IMR-90 (cell line): ENCODE data around the gene PARD3. TPM values are rescaled to one million over a fixed set of nuclear protein-coding genes. Genes with fewer than 3 reads are reported as not detected.

Source experiments
- ATAC-seq: fragments of 200-7000 bp; cut with Tn5 transposase; 2 replicates; pipeline ENCODE4 v1.9.1; 2020; ENCODE audit warnings: low read depth, mild to moderate bottlenecking, moderate library complexity
- BruUV-seq: library from RNA; stranded (reverse); fragments of 400-500 nt; replicated peaks from 2 replicates; lab custom pipeline; 2021; lab: Mats Ljungman, UMichigan
- CTCF ChIA-PET: fragments of 300-600 bp; formaldehyde crosslinking; extraction: SDS; loops from one replicate; lab custom pipeline; 2021; ENCODE audit warnings: antibody characterized with exemption; lab: Yijun Ruan, JAX
- POLR2A ChIA-PET: fragments of 300-600 bp; sonication (Branson Sonifier 250); formaldehyde crosslinking; loops from one replicate; lab custom pipeline; 2022; ENCODE audit warnings: antibody characterized with exemption; ENCODE audit not compliant: unreplicated experiment; lab: Charles Lee
- DNase-seq: peaks from one replicate; pipeline ENCODE4 v3.0.0; 2013
- H2AFZ ChIP-seq: replicated peaks from 2 replicates; pipeline ENCODE3; 2013; ENCODE audit warnings: low read length, mild to moderate bottlenecking; ENCODE audit not compliant: poor library complexity
- H2AK5ac ChIP-seq: 2 replicates; pipeline ENCODE4 v1.6.1; 2013; ENCODE audit warnings: low read depth, low read length, inconsistent platforms
- H2AK9ac ChIP-seq: replicated peaks from 2 replicates; pipeline ENCODE3; 2013; ENCODE audit warnings: mild to moderate bottlenecking, low read depth, low read length, moderate library complexity; ENCODE audit not compliant: poor library complexity
- H2BK120ac ChIP-seq: 2 replicates; pipeline ENCODE4 v1.6.1; 2013; ENCODE audit warnings: low read depth, low read length, inconsistent platforms
- H2BK15ac ChIP-seq: 3 replicates; pipeline ENCODE4 v1.6.1; 2013; ENCODE audit warnings: low read depth, low read length, inconsistent platforms
- H2BK20ac ChIP-seq: 2 replicates; pipeline ENCODE4 v1.6.1; 2013; ENCODE audit warnings: low read depth, mild to moderate bottlenecking, inconsistent platforms, low read length, moderate library complexity
- H2BK5ac ChIP-seq: 2 replicates; pipeline ENCODE4 v1.6.1; 2013; ENCODE audit warnings: mild to moderate bottlenecking, low read depth, low read length, inconsistent platforms; ENCODE audit not compliant: poor library complexity, severe bottlenecking
- H3K14ac ChIP-seq: replicated peaks from 2 replicates; pipeline ENCODE4 v1.6.1; 2013; ENCODE audit warnings: low read depth, low read length, inconsistent platforms
- H3K18ac ChIP-seq: 2 replicates; pipeline ENCODE4 v1.6.1; 2013; ENCODE audit warnings: low read depth, low read length, control low read depth
- H3K23ac ChIP-seq: 2 replicates; pipeline ENCODE4 v1.6.1; 2013; ENCODE audit warnings: low read depth, low read length, inconsistent platforms
- H3K27ac ChIP-seq: 2 replicates; pipeline ENCODE4 v1.5.1; 2013; ENCODE audit warnings: mild to moderate bottlenecking, control low read depth, low read length; ENCODE audit not compliant: insufficient read depth
- H3K27me3 ChIP-seq: 2 replicates; pipeline ENCODE4 v1.6.1; 2013; ENCODE audit warnings: low read length; ENCODE audit not compliant: control insufficient read depth, insufficient read depth
- H3K36me3 ChIP-seq: 2 replicates; pipeline ENCODE4 v1.6.1; 2013; ENCODE audit warnings: low read length, mixed read lengths; ENCODE audit not compliant: control insufficient read depth, insufficient read depth
- H3K4ac ChIP-seq: 2 replicates; pipeline ENCODE4 v1.6.1; 2013; ENCODE audit warnings: low read depth, low read length, inconsistent platforms
- H3K4me1 ChIP-seq: 2 replicates; pipeline ENCODE4 v1.6.1; 2013; ENCODE audit warnings: low read length, mixed read lengths; ENCODE audit not compliant: control insufficient read depth, insufficient read depth
- H3K4me2 ChIP-seq: 2 replicates; pipeline ENCODE4 v1.6.1; 2013; ENCODE audit warnings: low read depth, mild to moderate bottlenecking, control low read depth, low read length, moderate library complexity
- H3K4me3 ChIP-seq: 2 replicates; pipeline ENCODE4 v1.5.1; 2013; ENCODE audit warnings: low read depth, mild to moderate bottlenecking, control low read depth, low read length, moderate library complexity; ENCODE audit not compliant: insufficient read depth
- H3K56ac ChIP-seq: 2 replicates; pipeline ENCODE4 v1.6.1; 2013; ENCODE audit warnings: low read length, inconsistent platforms; ENCODE audit not compliant: insufficient read depth; ENCODE audit errors: extremely low read depth
- H3K79me1 ChIP-seq, 2 experiments: 2 replicates each; pipeline ENCODE4 v1.6.1; 2013; ENCODE audit warnings: low read length in 2 of 2, inconsistent platforms in 1 of 2, low read depth in 1 of 2
- H3K9ac ChIP-seq: 2 replicates; pipeline ENCODE4 v1.6.1; 2013; ENCODE audit warnings: low read depth, low read length, control low read depth
- H3K9me1 ChIP-seq: 2 replicates; pipeline ENCODE4 v1.6.1; 2013; ENCODE audit warnings: low read length, inconsistent platforms; ENCODE audit not compliant: insufficient read depth
- H3K9me3 ChIP-seq: 2 replicates; pipeline ENCODE4 v1.6.1; 2013; ENCODE audit warnings: low read length; ENCODE audit not compliant: control insufficient read depth, insufficient read depth
- H4K20me1 ChIP-seq: 2 replicates; pipeline ENCODE4 v1.6.1; 2013; ENCODE audit warnings: low read length, inconsistent platforms; ENCODE audit not compliant: insufficient read depth
- H4K5ac ChIP-seq: 2 replicates; pipeline ENCODE4 v1.6.1; 2013; ENCODE audit warnings: mild to moderate bottlenecking, low read depth, low read length, control low read depth
- H4K8ac ChIP-seq, 2 experiments: 2 replicates each; pipeline ENCODE4 v1.6.1; 2013; ENCODE audit warnings: low read depth in 2 of 2, low read length in 2 of 2, control low read depth in 1 of 2, inconsistent platforms in 1 of 2
- H4K91ac ChIP-seq: 2 replicates; pipeline ENCODE4 v1.6.1; 2013; ENCODE audit warnings: low read depth, low read length, inconsistent platforms; ENCODE audit not compliant: insufficient read depth
- CTCF ChIP-seq: conservative IDR thresholded peaks from 2 replicates; pipeline ENCODE4 v1.5.1; 2012; ENCODE audit warnings: mild to moderate bottlenecking, low read depth, low read length, improper control_type of control experiment
- NFE2L2 ChIP-seq: fragments of 150-350 bp; IDR thresholded peaks from 2 replicates; pipeline ENCODE4 v1.6.1; 2016; ENCODE audit warnings: low read depth, mild to moderate bottlenecking, low read length
- SMC3 ChIP-seq: fragments of 150-350 bp; IDR thresholded peaks from 2 replicates; pipeline ENCODE4 v1.6.1; 2016; ENCODE audit warnings: low read depth, mild to moderate bottlenecking, antibody characterized with exemption, low read length, moderate library complexity
- WGBS, 2 experiments: methylation state at CpG; one replicate each; pipeline versions ENCODE4 v1.1.5 to v1.1.7; 2013; ENCODE audit warnings: missing lambda C conversion rate in 2 of 2; ENCODE audit not compliant: insufficient read length in 1 of 2; ENCODE audit errors: extremely low coverage in 2 of 2; 5-methylcytosine and 5-hydroxymethylcytosine counted together
- dilution Hi-C: fragments of 300-500 bp; cut with HindIII; formaldehyde crosslinking; loops from one replicate; pipeline ENCODE4 v1.14.3; 2018; ENCODE audit warnings: low sequenced_read_pairs; ENCODE audit not compliant: unreplicated experiment
- in situ Hi-C: fragments of 300-500 bp; cut with MboI; formaldehyde crosslinking; loops from 3 replicates; pipeline ENCODE4 v1.14.3; 2019; ENCODE audit warnings: low sequenced_read_pairs, inconsistent platforms, mixed read lengths
- intact Hi-C: fragments of 100-400 bp; cut with micrococcal nuclease; formaldehyde crosslinking; loops from 2 replicates; pipeline ENCODE4 v1.10.0; 2022
- polyA plus RNA-seq, 3 experiments: library from polyadenylated mRNA; depleted of rRNA; stranded (reverse); fragments of >200 nt; gene quantifications; 2 replicates each; pipeline ENCODE4 v1.2.3, GENCODE V29; 2012; ENCODE audit warnings: low replicate concordance in 1 of 3
- total RNA-seq: library from RNA; depleted of rRNA; stranded (reverse); fragments of >200 nt; gene quantifications from 2 replicates; pipeline ENCODE4 v1.2.3, GENCODE V29; 2012

Gene PARD3
- total and polyA plus RNA-seq, 2 of the 4 experiments (the other 2 are of a cell fraction) = 14.6 to 37.5 TPM

DNA sequence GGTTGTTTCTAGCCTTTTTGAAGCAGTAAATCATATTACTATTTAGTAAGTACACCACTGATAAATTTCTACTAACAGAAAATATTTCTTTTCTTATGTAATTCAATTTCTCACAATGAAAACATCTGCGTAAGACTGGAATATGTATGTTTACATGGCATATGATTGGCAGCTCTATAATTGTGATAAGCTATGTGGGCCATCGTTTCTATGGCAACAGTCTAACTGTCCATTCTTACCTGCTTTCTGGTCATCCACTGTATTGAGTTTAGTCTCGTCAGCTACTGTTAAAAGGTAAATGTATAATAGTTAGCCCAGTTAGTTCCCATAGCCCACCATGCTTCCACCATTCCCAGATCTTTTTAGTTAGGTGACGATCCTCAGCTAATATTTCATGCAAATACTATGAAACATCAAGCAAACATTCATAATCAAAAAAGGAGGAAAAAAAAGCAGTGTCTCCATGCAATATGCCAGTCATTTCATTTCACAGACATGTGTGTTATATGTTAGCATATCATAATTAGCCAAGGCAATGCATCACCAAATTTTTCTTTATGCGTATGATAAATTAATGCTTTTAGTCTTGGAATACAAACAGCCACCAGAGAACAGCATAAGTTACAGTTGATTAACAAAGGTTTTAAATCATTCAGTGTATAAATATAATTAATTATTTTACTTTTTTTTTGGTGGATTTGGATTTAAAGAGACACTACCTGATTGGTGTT, 479.0 kb downstream of the PARD3 start:
- ATAC-seq (no peak), DNase-seq (no peak)
- H3K9me3 ChIP-seq = no peaks in the 10 kb centered on the region
- no peak overlapping the region for H3K27ac ChIP-seq
- no peak overlapping the region for H3K9ac ChIP-seq
- in situ Hi-C loops (no loop called here), intact Hi-C loops (no loop called here), dilution Hi-C loops (no loop called here)
- no peak overlapping the region for H2AFZ ChIP-seq
- H4K5ac ChIP-seq = no peak overlapping the region
- no TSS peak for BruUV-seq
- TF ChIP-seq CTCF (no peak), NFE2L2 (no peak), SMC3 (no peak)
- no peak overlapping the region for H2BK20ac ChIP-seq
- no peak overlapping the region for H2BK5ac ChIP-seq
- no peak overlapping the region for H3K18ac ChIP-seq
- H3K27me3 ChIP-seq = no peaks in the 10 kb centered on the region
- ChIA-PET CTCF (no interaction called here), POLR2A (no interaction called here)
- no peak overlapping the region for H4K91ac ChIP-seq
- H3K36me3 ChIP-seq = peaks cover under 1% of the 10 kb centered on the region; the same call in 1 of the 2 replicates
- no peaks in the 10 kb centered on the region for H3K4me1 ChIP-seq
- H2BK120ac ChIP-seq = no peak overlapping the region
- H4K20me1 ChIP-seq = no peaks in the 10 kb centered on the region
- no peak overlapping the region for H3K4me3 ChIP-seq
- no peak overlapping the region for H3K14ac ChIP-seq
- H3K79me1 ChIP-seq = no peaks in the 10 kb centered on the region
- no peak overlapping the region for H3K56ac ChIP-seq
- WGBS, 2 experiments = no CpG with 5 or more reads among the region's 5 CpGs
- no peak overlapping the region for H2AK9ac ChIP-seq
- H3K23ac ChIP-seq = no peak overlapping the region
- no peak overlapping the region for H3K4ac ChIP-seq
- H3K9me1 ChIP-seq = no peaks in the 10 kb centered on the region
- H2AK5ac ChIP-seq = no peak overlapping the region
- H2BK15ac ChIP-seq = no peak overlapping the region
- H4K8ac ChIP-seq = no peak overlapping the region
- no peak overlapping the region for H3K4me2 ChIP-seq
